ENCODE data around the gene KCTD2. TPM values are rescaled to one million over a fixed set of nuclear protein-coding genes. Genes with fewer than 3 reads are reported as not detected.

The KCTD2 gene
- total and polyA plus RNA-seq, 9 of the 15 experiments (the other 6 are each of a cell fraction or from before 2014, with no cell fraction given) = 1.7 to 32.9 (median 15.8) TPM

DNA sequence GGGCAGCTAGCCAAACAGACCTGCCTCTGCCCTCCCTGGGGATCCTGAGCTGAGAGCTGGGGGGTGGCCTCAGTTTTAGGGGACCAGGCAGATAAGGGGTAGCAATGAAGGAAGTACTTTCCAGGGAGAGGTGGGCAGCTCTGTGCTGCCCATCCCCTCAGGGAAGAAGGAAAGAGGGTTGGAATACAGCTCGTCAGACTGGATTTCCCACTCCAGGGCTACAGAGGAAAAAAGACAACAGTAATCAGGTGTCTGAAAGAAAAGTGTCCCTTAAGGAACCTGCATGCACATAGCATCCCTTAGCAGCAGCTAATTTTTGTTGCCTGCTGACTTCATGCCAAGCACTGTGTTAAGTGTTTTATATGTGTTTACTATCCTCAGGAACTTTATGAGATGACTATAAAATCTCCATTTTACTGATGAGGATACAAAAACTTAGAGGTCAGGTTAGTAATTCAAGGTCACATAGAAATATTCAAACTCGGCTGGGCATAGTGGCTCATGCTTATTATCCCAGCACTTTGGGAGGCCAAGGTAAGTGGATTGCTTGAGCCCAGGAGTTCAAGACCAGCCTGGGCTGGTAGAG is 37.8 kb upstream of the KCTD2 start:
- POLR2A ChIA-PET = interaction anchor here (1.5 to 4.0 kb wide), 2 partner anchors 19 to 21 kb away, joined by 4 to 18 read pairs; partner anchors contain the start of gene CDR2L
- Histone ChIP-seq H3K4me3 (no peak overlapping the region), H3K4me1 (replicated peaks in 1 of 2; ENCODE audit: control insufficient read depth in 2 of 2, insufficient read depth in 2 of 2, low read length in 2 of 2) (peaks cover 18 to 20% of the 10 kb centered on the region in 2 experiments; a peak in 4 of 5 replicates), H3K9ac (ENCODE audit: insufficient read depth in 1 of 2, low read depth in 2 of 2, low read length in 2 of 2) (peak overlapping the region in 1 of 2 experiments; percentile 69; a peak in 1 of 4 replicates), H3K9me3 (replicated peaks; ENCODE audit: control insufficient read depth, insufficient read depth, low read depth, low read length) (no peaks in the 10 kb centered on the region), H3K27ac (ENCODE audit: extremely low read depth, low read depth, low read length) (no peak overlapping the region), H3K27me3 (ENCODE audit: control insufficient read depth in 2 of 2, insufficient read depth in 2 of 2, low read length in 2 of 2) (no peaks in the 10 kb centered on the region), H4K20me1 (replicated peaks; ENCODE audit: control insufficient read depth, insufficient read depth, low read length) (no peaks in the 10 kb centered on the region), H2AFZ (ENCODE audit: low read depth, low read length) (no peak overlapping the region), H3K4me2 (ENCODE audit: insufficient read depth, low read length) (no peak overlapping the region), H3K9me1 (ENCODE audit: control insufficient read depth, insufficient read depth, low read length) (peaks cover 3% of the 10 kb centered on the region), H3K79me2 (ENCODE audit: control insufficient read depth, insufficient read depth, low read length) (peaks cover 15% of the 10 kb centered on the region), H3K36me3 (ENCODE audit: control insufficient read depth, insufficient read depth, low read length) (peaks cover under 1% of the 10 kb centered on the region; the same call in 1 of the 3 replicates)
- intact Hi-C loops (cut with micrococcal nuclease) = loop anchor here (10.0 kb wide), 1 partner anchor 84 kb away; the partner anchor contains the start of genes OTOP2 and USH1G
- in situ Hi-C loops (cut with MboI) = no loop called here
- DNase-seq (ENCODE audit: extremely low read depth in 1 of 4, low spot score in 3 of 4) = no peak
- FAIRE-seq = no peak
- no peak for ATAC-seq
- TF ChIP-seq, protein P1, sequence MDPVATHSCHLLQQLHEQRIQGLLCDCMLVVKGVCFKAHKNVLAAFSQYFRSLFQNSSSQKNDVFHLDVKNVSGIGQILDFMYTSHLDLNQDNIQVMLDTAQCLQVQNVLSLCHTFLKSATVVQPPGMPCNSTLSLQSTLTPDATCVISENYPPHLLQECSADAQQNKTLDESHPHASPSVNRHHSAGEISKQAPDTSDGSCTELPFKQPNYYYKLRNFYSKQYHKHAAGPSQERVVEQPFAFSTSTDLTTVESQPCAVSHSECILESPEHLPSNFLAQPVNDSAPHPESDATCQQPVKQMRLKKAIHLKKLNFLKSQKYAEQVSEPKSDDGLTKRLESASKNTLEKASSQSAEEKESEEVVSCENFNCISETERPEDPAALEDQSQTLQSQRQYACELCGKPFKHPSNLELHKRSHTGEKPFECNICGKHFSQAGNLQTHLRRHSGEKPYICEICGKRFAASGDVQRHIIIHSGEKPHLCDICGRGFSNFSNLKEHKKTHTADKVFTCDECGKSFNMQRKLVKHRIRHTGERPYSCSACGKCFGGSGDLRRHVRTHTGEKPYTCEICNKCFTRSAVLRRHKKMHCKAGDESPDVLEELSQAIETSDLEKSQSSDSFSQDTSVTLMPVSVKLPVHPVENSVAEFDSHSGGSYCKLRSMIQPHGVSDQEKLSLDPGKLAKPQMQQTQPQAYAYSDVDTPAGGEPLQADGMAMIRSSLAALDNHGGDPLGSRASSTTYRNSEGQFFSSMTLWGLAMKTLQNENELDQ (CRISPR knock-in tag; IDR thresholded peaks at IDR 0.05; ENCODE audit: borderline replicate concordance) = no peak
- no peak for TF ChIP-seq NBN (IDR thresholded peaks at IDR 0.05; ENCODE audit: low read depth)
- TF ChIP-seq SMARCB1 (IDR thresholded peaks at IDR 0.05; ENCODE audit: insufficient read length, low read depth) = no peak
- TF ChIP-seq MYNN (IDR thresholded peaks at IDR 0.05) = no peak
- no peak for TF ChIP-seq MYNN (CRISPR knock-in tag; IDR thresholded peaks at IDR 0.05)
- no peak for TF ChIP-seq MYBL2 (IDR thresholded peaks at IDR 0.05; ENCODE audit: low read depth)
- TF ChIP-seq MYBL2 (CRISPR knock-in tag; IDR thresholded peaks at IDR 0.05; ENCODE audit: borderline replicate concordance) = no peak
- TF ChIP-seq, protein P2, sequence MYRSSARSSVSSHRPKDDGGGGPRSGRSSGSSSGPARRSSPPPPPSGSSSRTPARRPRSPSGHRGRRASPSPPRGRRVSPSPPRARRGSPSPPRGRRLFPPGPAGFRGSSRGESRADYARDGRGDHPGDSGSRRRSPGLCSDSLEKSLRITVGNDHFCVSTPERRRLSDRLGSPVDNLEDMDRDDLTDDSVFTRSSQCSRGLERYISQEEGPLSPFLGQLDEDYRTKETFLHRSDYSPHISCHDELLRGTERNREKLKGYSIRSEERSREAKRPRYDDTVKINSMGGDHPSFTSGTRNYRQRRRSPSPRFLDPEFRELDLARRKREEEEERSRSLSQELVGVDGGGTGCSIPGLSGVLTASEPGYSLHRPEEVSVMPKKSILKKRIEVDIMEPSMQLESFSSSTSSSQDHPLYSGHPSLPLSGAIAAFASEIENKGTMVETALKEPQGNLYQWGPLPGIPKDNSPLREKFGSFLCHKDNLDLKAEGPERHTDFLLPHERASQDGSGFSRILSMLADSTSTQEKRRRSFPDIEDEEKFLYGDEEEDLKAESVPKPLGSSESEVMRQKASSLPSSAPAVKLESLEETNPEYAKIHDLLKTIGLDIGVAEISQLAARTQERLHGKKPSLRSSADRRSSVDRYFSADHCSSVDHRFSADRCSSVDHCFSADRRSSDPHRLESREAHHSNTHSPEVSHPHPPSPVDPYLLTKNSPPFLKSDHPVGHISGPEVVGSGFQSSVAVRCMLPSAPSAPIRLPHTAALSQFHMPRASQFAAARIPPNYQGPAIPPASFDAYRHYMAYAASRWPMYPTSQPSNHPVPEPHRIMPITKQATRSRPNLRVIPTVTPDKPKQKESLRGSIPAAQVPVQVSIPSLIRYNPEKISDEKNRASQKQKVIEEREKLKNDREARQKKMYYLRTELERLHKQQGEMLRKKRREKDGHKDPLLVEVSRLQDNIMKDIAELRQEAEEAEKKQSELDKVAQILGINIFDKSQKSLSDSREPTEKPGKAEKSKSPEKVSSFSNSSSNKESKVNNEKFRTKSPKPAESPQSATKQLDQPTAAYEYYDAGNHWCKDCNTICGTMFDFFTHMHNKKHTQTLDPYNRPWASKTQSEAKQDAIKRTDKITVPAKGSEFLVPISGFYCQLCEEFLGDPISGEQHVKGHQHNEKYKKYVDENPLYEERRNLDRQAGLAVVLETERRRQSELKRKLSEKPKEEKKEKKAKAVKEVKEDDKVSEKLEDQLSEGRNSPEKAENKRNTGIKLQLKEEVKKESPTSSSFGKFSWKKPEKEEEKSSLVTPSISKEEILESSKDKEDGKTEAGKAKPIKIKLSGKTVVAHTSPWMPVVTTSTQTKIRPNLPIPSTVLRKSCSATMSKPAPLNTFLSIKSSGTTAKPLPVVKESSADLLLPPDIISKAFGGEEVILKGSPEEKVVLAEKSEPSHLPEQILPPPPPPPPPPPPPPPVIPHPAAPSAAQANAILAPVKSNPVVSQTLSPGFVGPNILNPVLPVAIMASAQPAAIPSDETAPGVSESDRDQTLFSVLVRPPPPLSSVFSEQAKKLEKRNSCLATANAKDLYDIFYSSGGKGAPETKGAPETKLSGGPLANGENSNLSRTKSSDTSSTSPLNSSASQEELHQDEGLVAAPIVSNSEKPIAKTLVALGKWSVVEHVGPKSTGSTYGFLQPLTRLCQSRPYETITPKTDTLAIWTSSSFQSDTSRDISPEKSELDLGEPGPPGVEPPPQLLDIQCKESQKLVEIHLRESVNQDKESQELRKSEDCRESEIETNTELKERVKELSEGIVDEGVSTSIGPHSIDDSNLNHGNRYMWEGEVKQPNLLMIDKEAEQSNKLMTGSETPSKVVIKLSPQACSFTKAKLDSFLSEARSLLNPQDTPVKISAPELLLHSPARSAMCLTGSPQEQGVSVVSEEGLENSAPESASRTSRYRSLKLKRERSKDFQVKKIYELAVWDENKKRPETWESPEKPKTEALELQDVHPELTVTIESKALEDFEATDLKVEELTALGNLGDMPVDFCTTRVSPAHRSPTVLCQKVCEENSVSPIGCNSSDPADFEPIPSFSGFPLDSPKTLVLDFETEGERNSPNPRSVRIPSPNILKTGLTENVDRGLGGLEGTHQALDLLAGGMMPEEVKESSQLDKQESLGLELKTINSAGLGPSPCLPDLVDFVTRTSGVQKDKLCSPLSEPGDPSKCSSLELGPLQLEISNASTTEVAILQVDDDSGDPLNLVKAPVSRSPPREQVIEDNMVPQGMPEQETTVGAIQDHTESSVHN (IDR thresholded peaks at IDR 0.05; ENCODE audit: borderline replicate concordance in 1 of 2, low read depth in 1 of 2) = no peak
- no peak for TF ChIP-seq LCOR (CRISPR knock-in tag; IDR thresholded peaks at IDR 0.05)
- TF ChIP-seq TFAM (CRISPR knock-in tag; conservative IDR thresholded peaks at IDR 0.05) = no peak
- CTCF ChIA-PET (ENCODE audit: low intra/inter-chr PET ratio) = no interaction called here
- 38% methylated on average over 2 of the region's 2 CpGs for WGBS (ENCODE audit: insufficient coverage, low coverage, missing lambda C conversion rate)
- no TSS peak for BruUV-seq (replicated peaks)
